Neuronal stem cell (in vitro differentiated cells): ENCODE results near the gene MYD88.

ENCODE experiments used
- DNase-seq: peaks from one replicate; pipeline ENCODE4 v3.0.0-alpha.2; 2013; ENCODE audit warnings: low spot score
- H2AFZ ChIP-seq: one replicate; pipeline ENCODE4 v1.6.1; 2013; ENCODE audit warnings: mild to moderate bottlenecking, low read length, inconsistent platforms
- H2AK5ac ChIP-seq: 2 replicates; pipeline ENCODE4 v1.6.1; 2013; ENCODE audit warnings: low read depth, mild to moderate bottlenecking, inconsistent platforms, low read length, moderate library complexity, mixed read lengths
- H2BK120ac ChIP-seq: 2 replicates; pipeline ENCODE4 v1.6.1; 2013; ENCODE audit warnings: low read depth, mild to moderate bottlenecking, inconsistent platforms, low read length, moderate library complexity, mixed read lengths
- H2BK12ac ChIP-seq: one replicate; pipeline ENCODE4 v1.6.1; 2013; ENCODE audit warnings: low read length, inconsistent platforms
- H2BK15ac ChIP-seq: 2 replicates; pipeline ENCODE4 v1.6.1; 2013; ENCODE audit warnings: mild to moderate bottlenecking, low read length, inconsistent platforms, mixed read lengths
- H2BK5ac ChIP-seq: one replicate; pipeline ENCODE4 v1.6.1; 2013; ENCODE audit warnings: inconsistent platforms, mild to moderate bottlenecking, low read length, moderate library complexity
- H3K14ac ChIP-seq: one replicate; pipeline ENCODE4 v1.6.1; 2013; ENCODE audit warnings: low read length, inconsistent platforms
- H3K18ac ChIP-seq: 2 replicates; pipeline ENCODE4 v1.6.1; 2013; ENCODE audit warnings: low read length, inconsistent platforms
- H3K23ac ChIP-seq: 2 replicates; pipeline ENCODE4 v1.6.1; 2013; ENCODE audit warnings: low read depth, mild to moderate bottlenecking, mixed read lengths, low read length, inconsistent platforms; ENCODE audit not compliant: poor library complexity
- H3K27ac ChIP-seq: replicated peaks from 3 replicates; pipeline ENCODE4 v1.5.1; 2013; ENCODE audit warnings: low read length, inconsistent platforms
- H3K27me3 ChIP-seq, 3 experiments: 2 replicates each; pipeline ENCODE4 v1.6.1; 2013; ENCODE audit warnings: low read length in 3 of 3, mild to moderate bottlenecking in 2 of 3, inconsistent platforms in 1 of 3, low read depth in 1 of 3, mixed read lengths in 1 of 3, moderate library complexity in 1 of 3; ENCODE audit not compliant: control insufficient read depth in 3 of 3, insufficient read depth in 3 of 3
- H3K36me3 ChIP-seq, 2 donors: replicated peaks in 1 of 2; 2 replicates each; pipeline ENCODE4 v1.6.1; 2013; ENCODE audit warnings: low read length in 2 of 2; ENCODE audit not compliant: control insufficient read depth in 2 of 2, insufficient read depth in 2 of 2
- H3K4ac ChIP-seq: 2 replicates; pipeline ENCODE4 v1.6.1; 2013; ENCODE audit warnings: inconsistent platforms, mild to moderate bottlenecking, low read length, moderate library complexity
- H3K4me1 ChIP-seq, 2 donors: 1 replicate in 1 of 2; 2 replicates in 1 of 2; pipeline ENCODE4 v1.6.1; 2013; ENCODE audit warnings: low read length in 2 of 2, low read depth in 1 of 2; ENCODE audit not compliant: control insufficient read depth in 2 of 2, insufficient read depth in 1 of 2
- H3K4me2 ChIP-seq: one replicate; pipeline ENCODE4 v1.6.1; 2013; ENCODE audit warnings: mild to moderate bottlenecking, low read length, inconsistent platforms; ENCODE audit not compliant: insufficient read depth, poor library complexity, severe bottlenecking
- H3K4me3 ChIP-seq, 2 donors: 2 replicates each; pipeline ENCODE4 v1.5.1; 2013; ENCODE audit warnings: low read length in 2 of 2, mild to moderate bottlenecking in 2 of 2, inconsistent platforms in 1 of 2, moderate library complexity in 1 of 2
- H3K79me1 ChIP-seq: one replicate; pipeline ENCODE4 v1.6.1; 2013; ENCODE audit warnings: low read depth, mild to moderate bottlenecking, inconsistent platforms, low read length, moderate library complexity
- H3K9ac ChIP-seq: one replicate; pipeline ENCODE4 v1.6.1; 2013; ENCODE audit warnings: mild to moderate bottlenecking, low read depth, low read length, inconsistent platforms; ENCODE audit not compliant: poor library complexity
- H3K9me3 ChIP-seq, 2 donors: replicated peaks in 1 of 2; 2 replicates each; pipeline versions ENCODE3 to v1.6.1; 2013; ENCODE audit warnings: low read length in 2 of 2, mild to moderate bottlenecking in 2 of 2, inconsistent platforms in 1 of 2, low read depth in 1 of 2, mixed read lengths in 1 of 2, moderate library complexity in 1 of 2; ENCODE audit not compliant: control insufficient read depth in 2 of 2, insufficient read depth in 1 of 2
- H4K8ac ChIP-seq: one replicate; pipeline ENCODE4 v1.6.1; 2013; ENCODE audit warnings: low read depth, mild to moderate bottlenecking, inconsistent platforms, low read length, moderate library complexity
- H4K91ac ChIP-seq: one replicate; pipeline ENCODE4 v1.6.1; 2013; ENCODE audit warnings: low read length, low read depth, mild to moderate bottlenecking, inconsistent platforms; ENCODE audit not compliant: poor library complexity
- WGBS, 2 donors: extraction: QIAGEN DNeasy Blood & Tissue Kit; methylation state at CpG; one replicate each; pipeline ENCODE4 v1.1.7; 2013; ENCODE audit warnings: missing lambda C conversion rate in 2 of 2, mixed read lengths in 1 of 2; ENCODE audit not compliant: insufficient read length in 2 of 2, insufficient replicate concordance in 1 of 2; ENCODE audit errors: extremely low coverage in 2 of 2; 5-methylcytosine and 5-hydroxymethylcytosine counted together

MYD88 gene

GRCh38 chr3:38116471-38117162 is 21.8 kb upstream of the MYD88 start:
- no peak overlapping the region for H3K4me3 ChIP-seq
- no peak overlapping the region for H4K91ac ChIP-seq
- peaks cover 4% of the 10 kb centered on the region for H3K79me1 ChIP-seq
- H2BK5ac ChIP-seq: no peak overlapping the region
- no peak overlapping the region for H4K8ac ChIP-seq
- H3K36me3 ChIP-seq: peaks cover 18 to 32% of the 10 kb centered on the region in 2 donors
- no peak overlapping the region for H2BK12ac ChIP-seq
- H3K4me1 ChIP-seq: no peaks in the 10 kb centered on the region
- H2BK15ac ChIP-seq: no peak overlapping the region
- WGBS, 2 donors: no CpG with 5 or more reads among the region's 12 CpGs
- peak overlapping the region; percentile 55 for H3K23ac ChIP-seq
- no peak overlapping the region for H2AFZ ChIP-seq
- no peak overlapping the region for H3K4me2 ChIP-seq
- peak overlapping the region; percentile 73 for H2BK120ac ChIP-seq
- H3K9me3 ChIP-seq: no peaks in the 10 kb centered on the region
- H3K4ac ChIP-seq: no peak overlapping the region
- DNase-seq: no peak
- peak overlapping the region; percentile 88 for H2AK5ac ChIP-seq
- H3K27me3 ChIP-seq: peaks cover 0 to 2% (median 0%) of the 10 kb centered on the region in 3 experiments
- peak overlapping the region; percentile 27 for H3K14ac ChIP-seq
- no peak overlapping the region for H3K27ac ChIP-seq
- peak overlapping the region; percentile 58 for H3K18ac ChIP-seq
- H3K9ac ChIP-seq: no peak overlapping the region

DNA sequence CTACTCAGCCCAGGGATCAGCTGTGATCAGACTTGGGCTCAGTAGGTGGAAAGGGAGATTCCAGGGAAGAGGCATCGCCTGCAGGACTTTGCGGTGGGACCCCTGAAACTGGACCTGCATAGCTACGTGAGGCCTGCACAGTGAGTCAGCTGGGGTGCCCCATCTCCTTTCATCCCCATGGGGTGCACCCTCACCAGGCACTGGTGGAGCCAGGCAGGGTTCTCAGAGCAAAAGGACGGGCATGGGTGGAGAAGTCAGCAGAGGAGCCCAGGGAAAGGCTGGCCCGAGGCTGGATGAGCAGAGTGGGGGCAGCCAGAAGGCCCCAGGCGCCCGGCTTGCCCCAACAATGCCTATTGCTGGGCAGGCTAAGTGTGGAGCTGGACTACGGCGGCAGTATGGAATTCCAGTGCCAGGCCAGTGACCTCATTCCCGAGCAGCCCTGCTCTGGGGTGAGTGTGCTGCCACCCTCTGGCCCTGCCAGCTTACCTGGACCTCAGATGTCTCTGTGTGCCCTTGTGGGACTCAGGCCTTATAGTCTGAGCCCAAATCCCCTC is 21.2 kb upstream of the MYD88 start:
- Histone ChIP-seq H3K27me3 (peaks cover 0 to 2% (median 0%) of the 10 kb centered on the region in 3 experiments), H4K8ac (no peak overlapping the region), H4K91ac (no peak overlapping the region), H3K23ac (peak overlapping the region; percentile 55), H2AK5ac (peak overlapping the region; percentile 88), H3K36me3 (peaks cover 22 to 38% of the 10 kb centered on the region in 2 donors), H3K27ac (no peak overlapping the region), H2BK5ac (no peak overlapping the region), H3K4ac (no peak overlapping the region), H3K4me3 (no peak overlapping the region), H3K9me3 (no peaks in the 10 kb centered on the region), H3K18ac (peak overlapping the region; percentile 58), H3K79me1 (peaks cover 4% of the 10 kb centered on the region), H2BK15ac (peak overlapping the region; percentile 75), H3K9ac (peak overlapping the region; percentile 21), H2AFZ (no peak overlapping the region), H2BK12ac (no peak overlapping the region), H3K4me1 (no peaks in the 10 kb centered on the region), H3K4me2 (no peak overlapping the region), H2BK120ac (peak overlapping the region; percentile 73), H3K14ac (peak overlapping the region; percentile 27)
- no CpG with 5 or more reads among the region's 10 CpGs for WGBS, 2 donors
- DNase-seq: no peak

DNA sequence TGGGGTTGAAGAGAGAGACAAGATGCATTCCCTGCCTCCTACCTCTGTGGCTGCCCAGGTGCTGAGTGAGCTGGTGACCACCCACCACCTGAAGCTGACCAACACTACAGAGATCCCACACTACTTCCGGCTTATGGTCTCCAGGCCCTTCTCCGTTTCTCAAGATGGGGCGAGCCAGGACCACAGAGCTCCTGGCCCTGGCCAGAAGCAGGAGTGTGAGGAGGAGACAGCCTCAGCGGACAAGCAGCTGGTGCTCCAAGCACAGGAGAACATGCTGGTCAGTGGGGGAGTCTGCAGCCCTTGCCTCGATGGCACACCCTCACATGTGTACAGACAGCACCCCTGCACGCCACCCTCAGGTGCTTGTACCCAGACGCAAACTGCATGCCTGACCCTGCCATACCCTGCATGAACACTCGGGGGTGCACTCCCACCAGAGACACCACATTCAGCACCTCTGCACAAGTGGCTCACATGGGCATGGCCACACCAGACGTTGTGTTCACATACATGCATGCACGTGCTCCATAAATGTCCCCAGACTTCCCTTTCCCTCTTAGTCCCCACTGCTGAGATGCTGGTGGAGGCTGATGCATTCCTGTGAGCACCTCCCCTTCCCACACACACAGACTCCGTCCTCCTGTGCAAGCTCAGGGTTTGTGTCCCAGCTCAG is 20.6 kb upstream of the MYD88 start:
- H4K8ac ChIP-seq: no peak overlapping the region
- H3K27me3 ChIP-seq: peaks cover 0 to 2% (median 0%) of the 10 kb centered on the region in 3 experiments
- no peak overlapping the region for H3K14ac ChIP-seq
- H4K91ac ChIP-seq: peak overlapping the region; percentile 90
- H2BK15ac ChIP-seq: peak overlapping the region; percentile 75
- DNase-seq: no peak
- WGBS, 2 donors: no CpG with 5 or more reads among the region's 11 CpGs
- peaks cover 28 to 45% of the 10 kb centered on the region in 2 donors for H3K36me3 ChIP-seq
- H3K4ac ChIP-seq: no peak overlapping the region
- H3K4me1 ChIP-seq: no peaks in the 10 kb centered on the region
- H3K4me3 ChIP-seq: no peak overlapping the region
- H3K27ac ChIP-seq: no peak overlapping the region
- H2BK120ac ChIP-seq: no peak overlapping the region
- peak overlapping the region; percentile 35 for H3K18ac ChIP-seq
- H2BK12ac ChIP-seq: no peak overlapping the region
- no peak overlapping the region for H2BK5ac ChIP-seq
- H3K9ac ChIP-seq: no peak overlapping the region
- no peak overlapping the region for H3K4me2 ChIP-seq
- no peak overlapping the region for H3K23ac ChIP-seq
- peaks cover 4% of the 10 kb centered on the region for H3K79me1 ChIP-seq
- no peak overlapping the region for H2AK5ac ChIP-seq
- H3K9me3 ChIP-seq: no peaks in the 10 kb centered on the region
- H2AFZ ChIP-seq: no peak overlapping the region
